GM18867 (cell line): Measurements from ENCODE around the gene TMEM212.
"Not testable (repeated sequence)": the region's sequence is repeated elsewhere in the genome, so short reads cannot be mapped to it uniquely, and the experiment has no call there.

Source experiments
- ATAC-seq: cut with Tn5 transposase; IDR thresholded peaks from one replicate; pipeline ENCODE4 v1.9.1; 2021; ENCODE audit warnings: mild to moderate bottlenecking, moderate library complexity; ENCODE audit not compliant: unreplicated experiment

Gene TMEM212

GRCh38 chr3:171883893-171884279, 40.7 kb downstream of the TMEM212 start:
- no peak for ATAC-seq

GRCh38 chr3:171888466-171888865, 45.3 kb downstream of the TMEM212 start:
- no peak for ATAC-seq

DNA sequence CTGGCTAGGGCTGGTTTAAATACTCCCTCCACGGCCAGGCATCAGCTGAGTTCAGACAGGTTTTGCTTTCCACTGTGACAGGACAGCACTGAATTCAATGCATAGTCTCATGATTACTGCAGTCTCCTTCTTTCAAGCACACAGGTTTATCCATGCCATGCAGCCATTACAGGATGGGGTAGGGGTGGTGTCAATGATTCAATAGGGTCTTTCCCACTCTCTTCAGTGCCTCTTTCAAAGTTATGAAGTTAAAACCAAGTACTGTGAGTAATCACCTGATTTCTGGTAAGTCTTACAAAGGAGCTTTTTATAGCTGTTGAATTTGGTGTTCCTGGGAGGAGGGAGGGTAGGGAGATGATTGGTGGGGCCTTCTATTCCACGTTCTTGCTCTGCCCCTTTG, 47.2 kb downstream of the TMEM212 start:
- no peak for ATAC-seq

- no peak for ATAC-seq
Measured at GRCh38 chr3:171892457-171892856, 49.3 kb downstream of the TMEM212 start.

GRCh38 chr3:171895291-171895690, 52.1 kb downstream of the TMEM212 start:
- ATAC-seq: no peak

DNA sequence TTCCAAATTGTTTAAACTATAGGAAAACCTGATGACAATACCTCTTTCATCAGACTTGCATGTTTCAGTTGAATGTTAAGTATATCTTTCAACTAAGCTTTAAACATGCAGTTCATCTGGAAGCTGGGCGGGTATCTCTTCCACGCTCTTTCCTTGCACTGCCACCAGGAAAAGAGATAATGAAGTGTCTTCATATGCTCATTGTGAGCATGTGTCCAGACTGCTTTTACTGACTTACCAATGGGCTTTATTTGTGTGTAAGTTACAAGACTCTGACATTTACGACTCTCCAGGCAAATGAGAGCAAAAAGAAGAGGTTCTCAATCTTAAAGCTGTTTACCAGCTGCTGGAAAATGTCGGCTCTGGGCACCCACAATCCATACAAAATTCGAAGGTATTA, 52.8 kb downstream of the TMEM212 start:
- no peak for ATAC-seq

GRCh38 chr3:171896316-171896715, 53.2 kb downstream of the TMEM212 start:
- no peak for ATAC-seq

DNA sequence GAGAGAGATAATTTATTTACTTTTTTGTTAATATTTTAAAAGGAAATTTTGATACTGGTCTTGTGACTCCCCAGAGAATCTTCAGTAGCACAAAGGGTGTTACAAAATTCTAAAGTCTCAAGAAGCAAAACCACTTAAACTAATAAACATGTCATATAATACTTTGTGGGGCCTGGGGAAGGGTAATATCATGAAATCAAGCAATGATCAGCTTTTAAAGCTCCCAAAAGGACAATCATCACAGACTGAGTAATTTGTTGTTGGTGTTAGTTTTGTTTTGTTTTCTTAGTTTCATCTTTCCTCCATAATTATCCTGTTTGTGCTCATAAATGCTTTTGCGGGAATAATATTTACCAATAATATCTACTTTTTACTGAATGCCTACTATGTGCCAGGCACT, 55.0 kb downstream of the TMEM212 start:
- ATAC-seq: no peak

DNA sequence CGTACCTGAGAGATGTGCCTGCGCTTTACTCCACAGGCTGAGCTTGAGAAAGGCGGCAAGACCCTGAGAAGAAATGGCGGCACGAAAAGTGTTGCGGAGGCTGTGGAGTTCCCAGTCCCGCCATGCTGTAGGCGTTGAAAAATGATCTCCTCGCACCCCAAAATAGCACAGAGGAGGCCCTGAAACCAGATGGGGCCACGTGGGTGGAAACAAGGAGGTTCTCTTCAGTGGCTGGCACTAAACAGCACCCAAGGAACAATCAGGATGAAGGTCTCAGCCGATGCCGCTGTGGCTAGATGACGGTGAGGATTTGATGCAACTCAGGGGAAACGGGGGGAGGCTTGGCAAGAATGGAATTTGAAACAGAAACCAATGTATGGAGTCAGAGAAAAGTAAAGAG, 57.3 kb downstream of the TMEM212 start:
- ATAC-seq: no peak

GRCh38 chr3:171901615-171902312, 58.6 kb downstream of the TMEM212 start:
- ATAC-seq: no peak

- ATAC-seq: no peak
Measured at GRCh38 chr3:171904829-171905228, 61.7 kb downstream of the TMEM212 start.

DNA sequence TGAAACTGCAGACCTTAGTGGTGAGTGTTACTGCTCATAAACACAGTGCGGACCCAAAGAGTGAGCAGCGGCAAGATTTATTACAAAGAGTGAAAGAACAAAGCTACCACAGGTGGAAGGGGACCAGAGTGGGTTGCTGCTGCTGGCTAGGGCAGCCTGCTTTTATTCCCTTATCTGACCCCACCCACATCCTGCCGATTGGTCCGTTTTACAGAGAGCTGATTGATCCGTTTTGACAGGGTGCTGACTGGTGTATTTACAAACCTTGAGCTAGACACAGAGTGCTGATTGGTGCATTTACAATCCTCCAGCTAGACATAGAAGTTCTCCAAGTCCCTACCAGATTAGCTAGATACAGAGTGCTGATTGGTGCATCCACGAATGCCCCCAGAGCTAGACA, 63.4 kb downstream of the TMEM212 start:
- ATAC-seq: not testable (repeated sequence)

- no peak for ATAC-seq
Measured at GRCh38 chr3:171906951-171907676, 64.0 kb downstream of the TMEM212 start.

DNA sequence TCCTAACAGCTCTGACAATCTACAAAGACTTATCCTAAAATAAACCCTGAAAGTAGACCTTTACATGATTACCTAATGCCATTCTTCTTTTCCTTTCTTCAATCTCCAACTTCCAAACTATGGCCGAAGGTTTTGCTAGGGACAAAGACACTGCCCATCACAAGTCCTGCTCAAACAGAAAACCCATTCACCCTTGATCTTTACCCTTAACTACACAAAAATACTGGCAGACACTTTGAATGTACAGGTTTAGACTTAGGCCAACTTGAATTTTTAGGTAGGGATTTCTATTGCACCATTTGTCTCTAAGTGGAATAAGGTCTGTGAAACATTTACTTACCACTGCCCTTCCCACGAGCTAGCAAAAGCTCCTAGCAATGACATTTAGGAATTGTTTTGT, 64.6 kb downstream of the TMEM212 start:
- no peak for ATAC-seq

DNA sequence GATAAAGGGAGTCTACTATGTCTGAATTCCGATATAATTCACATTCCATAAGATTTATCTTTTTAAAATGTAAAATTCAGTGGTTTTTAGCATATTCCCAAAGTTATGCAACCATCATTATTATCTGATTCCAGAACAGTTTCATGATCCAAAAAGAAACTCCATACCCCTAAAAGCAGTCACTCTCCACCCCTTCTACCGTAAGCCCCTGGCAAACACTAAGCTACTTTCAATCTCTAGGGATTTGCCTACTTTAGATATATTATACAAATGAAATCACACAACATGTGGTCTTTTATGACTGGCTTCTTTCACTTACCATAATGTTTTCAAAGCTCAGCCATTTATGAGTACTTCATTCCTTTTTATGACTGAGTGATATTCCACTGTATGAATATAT, 65.6 kb downstream of the TMEM212 start:
- ATAC-seq: no peak
